HEK293 (cell line): Measurements from ENCODE around the gene BIRC7.

Source experiments
- CTCF ChIA-PET: fragments of 350-600 bp; formaldehyde crosslinking; extraction: SDS; loops from one replicate; lab custom pipeline; 2021; ENCODE audit warnings: antibody characterized with exemption; lab: Yijun Ruan, JAX
- POLR2A ChIA-PET: fragments of 300-600 bp; formaldehyde crosslinking; extraction: SDS; loops from one replicate; lab custom pipeline; 2020; ENCODE audit warnings: antibody characterized with exemption, inconsistent platforms; lab: Yijun Ruan, JAX
- H3K27ac ChIP-seq: fragments of 200-500 bp; sonication (Bioruptor generic); 2 replicates; pipeline ENCODE4 v1.5.1; 2014; ENCODE audit warnings: low read depth, low read length, control low read depth, inconsistent platforms; ENCODE audit errors: extremely low read depth
- H3K36me3 ChIP-seq, 2 experiments: fragments of 200-500 bp in 1 of 2; sonication (Bioruptor generic) in 1 of 2; 1 replicate in 1 of 2; 2 replicates in 1 of 2; pipeline ENCODE4 v1.5.1; 2014 to 2017; ENCODE audit warnings: inconsistent platforms in 2 of 2, low read length in 2 of 2; ENCODE audit not compliant: control insufficient read depth in 2 of 2, insufficient read depth in 1 of 2
- H3K4me1 ChIP-seq: fragments of 200-500 bp; sonication (Bioruptor generic); 2 replicates; pipeline ENCODE4 v1.5.1; 2014; ENCODE audit warnings: mild to moderate bottlenecking, low read length, inconsistent platforms; ENCODE audit not compliant: control insufficient read depth, insufficient read depth
- H3K4me3 ChIP-seq: 2 replicates; pipeline ENCODE4 v1.5.1; 2011; ENCODE audit warnings: low read depth, mild to moderate bottlenecking, control low read depth, low read length, moderate library complexity
- H3K9me3 ChIP-seq: fragments of 200-500 bp; sonication (Bioruptor generic); 2 replicates; pipeline ENCODE4 v1.5.1; 2014; ENCODE audit warnings: low read depth, low read length, inconsistent platforms; ENCODE audit not compliant: control insufficient read depth, insufficient read depth
- OSR2 ChIP-seq: fragments of 450-650 bp; formaldehyde crosslinking; IDR thresholded peaks from 2 replicates; pipeline ENCODE4 v1.5.1; 2016; ENCODE audit warnings: missing biosample characterization, missing genetic modification characterization
- SCRT2 ChIP-seq: fragments of 450-650 bp; formaldehyde crosslinking; IDR thresholded peaks from 2 replicates; pipeline ENCODE4 v1.5.1; 2016; ENCODE audit warnings: missing biosample characterization, missing genetic modification characterization
- ZBTB48 ChIP-seq: fragments of 450-650 bp; formaldehyde crosslinking; IDR thresholded peaks from 2 replicates; pipeline ENCODE4 v1.5.1; 2016; ENCODE audit warnings: missing biosample characterization, missing genetic modification characterization
- ZNF280C ChIP-seq: fragments of 450-650 bp; formaldehyde crosslinking; IDR thresholded peaks from 2 replicates; pipeline ENCODE4 v1.5.1; 2016; ENCODE audit warnings: missing biosample characterization, missing genetic modification characterization
- ZNF324 ChIP-seq: fragments of 450-650 bp; formaldehyde crosslinking; IDR thresholded peaks from 2 replicates; pipeline ENCODE4 v1.5.1; 2016; ENCODE audit warnings: missing biosample characterization, missing genetic modification characterization
- ZNF341 ChIP-seq: fragments of 450-650 bp; formaldehyde crosslinking; IDR thresholded peaks from 2 replicates; pipeline ENCODE4; 2016; ENCODE audit warnings: low read depth, missing biosample characterization, missing genetic modification characterization
- ZNF350 ChIP-seq: fragments of 450-650 bp; formaldehyde crosslinking; IDR thresholded peaks from 2 replicates; pipeline ENCODE4 v1.5.0; 2017; ENCODE audit warnings: missing biosample characterization, mild to moderate bottlenecking, missing genetic modification characterization
- ZNF501 ChIP-seq: fragments of 450-650 bp; formaldehyde crosslinking; IDR thresholded peaks from 2 replicates; pipeline ENCODE4 v1.5.1; 2016; ENCODE audit warnings: missing biosample characterization, missing genetic modification characterization
- ZNF529 ChIP-seq: fragments of 450-650 bp; formaldehyde crosslinking; IDR thresholded peaks from 2 replicates; pipeline ENCODE4 v1.5.1; 2017; ENCODE audit warnings: missing genetic modification characterization, missing biosample characterization; ENCODE audit not compliant: insufficient replicate concordance
- ZNF561 ChIP-seq: fragments of 450-650 bp; IDR thresholded peaks from 2 replicates; pipeline ENCODE4 v1.5.1; 2018; ENCODE audit warnings: missing biosample characterization, missing genetic modification characterization, borderline replicate concordance
- ZNF670 ChIP-seq: fragments of 450-650 bp; formaldehyde crosslinking; IDR thresholded peaks from 2 replicates; pipeline ENCODE4 v1.5.1; 2016; ENCODE audit warnings: missing biosample characterization, missing genetic modification characterization, low read depth
- ZNF692 ChIP-seq: fragments of 450-650 bp; formaldehyde crosslinking; IDR thresholded peaks from 2 replicates; pipeline ENCODE4 v1.5.1; 2016; ENCODE audit warnings: missing biosample characterization, missing genetic modification characterization
- ZNF707 ChIP-seq: fragments of 450-650 bp; formaldehyde crosslinking; IDR thresholded peaks from 2 replicates; pipeline ENCODE4 v1.5.1; 2016; ENCODE audit warnings: missing biosample characterization, missing genetic modification characterization
- ZNF785 ChIP-seq: fragments of 450-650 bp; formaldehyde crosslinking; IDR thresholded peaks from 2 replicates; pipeline ENCODE4 v1.5.1; 2016; ENCODE audit warnings: missing biosample characterization, missing genetic modification characterization

BIRC7 gene

GRCh38 chr20:63216849-63217471 lies 18.7 kb upstream of the BIRC7 start:
- H3K36me3 ChIP-seq = peaks cover 4 to 32% of the 10 kb centered on the region in 2 experiments
- CTCF ChIA-PET = interaction anchor here (1.4 kb wide), 1 partner anchor 34 kb away, joined by 4 read pairs; no protein-coding TSS in a partner anchor

GRCh38 chr20:63217706-63218105 lies 18.0 kb upstream of the BIRC7 start:
- ChIA-PET CTCF (interaction anchor here (0.6 to 1.4 kb wide), 2 partner anchors 18 to 35 kb away, joined by 3 to 4 read pairs; no protein-coding TSS in a partner anchor), POLR2A (no interaction called here)
- H3K27ac ChIP-seq = no peak overlapping the region
- H3K4me1 ChIP-seq = no peaks in the 10 kb centered on the region; the same call in 1 of the 2 replicates
- no peaks in the 10 kb centered on the region for H3K9me3 ChIP-seq
- TF ChIP-seq ZBTB48 (tag by site-specific recombination) (peak; percentile 12; the same call in 1 of the 2 replicates), ZNF561 (tag by site-specific recombination) (no peak), ZNF341 (tag by site-specific recombination) (peak; percentile 66), ZNF350 (tag by site-specific recombination) (no peak)
- no peak overlapping the region for H3K4me3 ChIP-seq
- H3K36me3 ChIP-seq = peaks cover 4 to 24% of the 10 kb centered on the region in 2 experiments

More at GRCh38 chr20:63216849-63217471, 18.7 kb upstream of the BIRC7 start:
- POLR2A ChIA-PET = interaction anchor here (0.7 to 2.4 kb wide), 2 partner anchors 8 to 56 kb away, joined by 4 to 22 read pairs; partner anchors contain the start of gene ARFGAP1
- H3K9me3 ChIP-seq = no peaks in the 10 kb centered on the region
- TF ChIP-seq ZNF692 (tag by site-specific recombination) = 0 out of 2 replicates have a peak, but pooled peaks have one; percentile 15
- no peak for TF ChIP-seq ZNF529 (tag by site-specific recombination)
- TF ChIP-seq ZNF670 (tag by site-specific recombination) = no peak
- no peak for TF ChIP-seq OSR2
- H3K4me1 ChIP-seq = no peaks in the 10 kb centered on the region; the same call in 1 of the 2 replicates
- no peak overlapping the region for H3K27ac ChIP-seq
- H3K4me3 ChIP-seq = no peak overlapping the region

- ChIA-PET CTCF (interaction anchor here (1.3 kb wide), 1 partner anchor 21 kb away, joined by 3 read pairs; no protein-coding TSS in a partner anchor), POLR2A (no interaction called here)
- peaks cover 4 to 12% of the 10 kb centered on the region in 2 experiments for H3K36me3 ChIP-seq
- TF ChIP-seq ZNF280C (tag by site-specific recombination) (no peak), SCRT2 (tag by site-specific recombination) (peak; percentile 82), ZNF785 (tag by site-specific recombination) (no peak), ZNF324 (tag by site-specific recombination) (no peak), ZNF707 (tag by site-specific recombination) (no peak), ZNF501 (tag by site-specific recombination) (no peak), ZNF350 (tag by site-specific recombination) (no peak)
- H3K27ac ChIP-seq = no peak overlapping the region
- H3K4me3 ChIP-seq = no peak overlapping the region
- no peaks in the 10 kb centered on the region; the same call in 1 of the 2 replicates for H3K4me1 ChIP-seq
- no peaks in the 10 kb centered on the region for H3K9me3 ChIP-seq
Measured at GRCh38 chr20:63218701-63219446, 16.8 kb upstream of the BIRC7 start.
